MCF 10A (cell line): ENCODE results near the gene FOXI1. TPM values are rescaled to one million over a fixed set of nuclear protein-coding genes. Genes with fewer than 3 reads are reported as not detected.

ENCODE experiments used
- BruUV-seq: library from RNA; stranded (reverse); fragments of 400-500 nt; replicated peaks from 2 replicates; lab custom pipeline; 2021; lab: Mats Ljungman, UMichigan
- CTCF ChIA-PET: fragments of 300-600 bp; sonication (Branson Sonifier 250); formaldehyde crosslinking; extraction: SDS; loops from one replicate; lab custom pipeline; 2021; ENCODE audit warnings: antibody characterized with exemption, inconsistent platforms; lab: Yijun Ruan, JAX
- POLR2A ChIA-PET: fragments of 300-600, 350-650 bp; sonication (Branson Sonifier 250); formaldehyde crosslinking; extraction: SDS; loops from one replicate; lab custom pipeline; 2020; ENCODE audit warnings: antibody characterized with exemption, inconsistent platforms; lab: Yijun Ruan, JAX
- DNase-seq: peaks from one replicate; pipeline ENCODE4 v3.0.0-alpha.2; 2018; ENCODE audit not compliant: unreplicated experiment
- H3K27ac Mint-ChIP-seq: one replicate; pipeline ENCODE4 v1.8.0; 2022; ENCODE audit warnings: mild to moderate bottlenecking, low read depth, mixed read lengths; ENCODE audit not compliant: unreplicated experiment
- H3K27me3 Mint-ChIP-seq: one replicate; pipeline ENCODE4 v1.8.0; 2022; ENCODE audit warnings: mixed read lengths; ENCODE audit not compliant: insufficient read depth, unreplicated experiment
- H3K36me3 Mint-ChIP-seq: one replicate; pipeline ENCODE4 v1.8.0; 2022; ENCODE audit warnings: mild to moderate bottlenecking, moderate library complexity, mixed read lengths; ENCODE audit not compliant: insufficient read depth, unreplicated experiment
- H3K4me1 Mint-ChIP-seq: one replicate; pipeline ENCODE4 v1.8.0; 2022; ENCODE audit warnings: mixed read lengths; ENCODE audit not compliant: insufficient read depth, unreplicated experiment
- H3K4me3 Mint-ChIP-seq: one replicate; pipeline ENCODE4 v1.8.0; 2022; ENCODE audit warnings: mild to moderate bottlenecking, moderate library complexity, mixed read lengths; ENCODE audit not compliant: unreplicated experiment
- H3K9me3 Mint-ChIP-seq: one replicate; pipeline ENCODE4 v1.8.0; 2022; ENCODE audit warnings: mixed read lengths; ENCODE audit not compliant: unreplicated experiment
- CTCF ChIP-seq: fragments of 200-600 bp; IDR thresholded peaks from one replicate; pipeline ENCODE4 v1.8.0; 2022; ENCODE audit warnings: antibody characterized with exemption, mild to moderate bottlenecking; ENCODE audit not compliant: unreplicated experiment
- intact Hi-C: fragments of 100-400 bp; cut with micrococcal nuclease; formaldehyde crosslinking; loops from 2 replicates; pipeline ENCODE4 v1.14.1; 2022
- total RNA-seq: library from RNA; stranded (reverse); gene quantifications from 2 replicates; pipeline ENCODE4 v1.2.3, GENCODE V29; 2022

FOXI1 gene
- total RNA-seq, 1 experiment from 2014 or later, result not detected

- Mint-ChIP-seq H3K36me3 (no peaks in the 10 kb centered on the region), H3K4me1 (no peaks in the 10 kb centered on the region), H3K9me3 (no peaks in the 10 kb centered on the region), H3K4me3 (no peak overlapping the region), H3K27ac (no peak overlapping the region), H3K27me3 (no peaks in the 10 kb centered on the region)
- intact Hi-C loops, result no loop called here
- BruUV-seq, result no TSS peak
- no peak for DNase-seq
- POLR2A ChIA-PET, result interaction anchor here (1.1 to 1.2 kb wide), 2 partner anchors 9 kb away, joined by 3 to 4 read pairs; no protein-coding TSS in a partner anchor
- TF ChIP-seq CTCF, result no peak
- CTCF ChIA-PET, result no interaction called here
Measured at GRCh38 chr5:170141636-170142035, 35.9 kb downstream of the FOXI1 start.

GRCh38 chr5:170142196-170142595 lies 36.5 kb downstream of the FOXI1 start:
- no peak for TF ChIP-seq CTCF
- CTCF ChIA-PET, result interaction anchor here (1.0 kb wide), 2 partner anchors 41 to 71 kb away, joined by 3 read pairs; no protein-coding TSS in a partner anchor
- POLR2A ChIA-PET, result interaction anchor here (1.2 kb wide), 1 partner anchor 10 kb away, joined by 3 read pairs; no protein-coding TSS in a partner anchor
- Mint-ChIP-seq H3K27ac (no peak overlapping the region), H3K4me3 (no peak overlapping the region), H3K27me3 (no peaks in the 10 kb centered on the region), H3K9me3 (no peaks in the 10 kb centered on the region), H3K36me3 (no peaks in the 10 kb centered on the region), H3K4me1 (no peaks in the 10 kb centered on the region)
- BruUV-seq, result no TSS peak
- intact Hi-C loops, result no loop called here
- DNase-seq, result no peak

- intact Hi-C loops, result no loop called here
- H3K27ac Mint-ChIP-seq, result no peak overlapping the region
- H3K36me3 Mint-ChIP-seq, result no peaks in the 10 kb centered on the region
- H3K4me1 Mint-ChIP-seq, result no peaks in the 10 kb centered on the region
- no peaks in the 10 kb centered on the region for H3K27me3 Mint-ChIP-seq
- no peak for TF ChIP-seq CTCF
- no TSS peak for BruUV-seq
- no peaks in the 10 kb centered on the region for H3K9me3 Mint-ChIP-seq
- ChIA-PET CTCF (interaction anchor here (0.8 to 1.0 kb wide), 3 partner anchors 41 to 72 kb away, joined by 3 read pairs; no protein-coding TSS in a partner anchor), POLR2A (no interaction called here)
- no peak for DNase-seq
- H3K4me3 Mint-ChIP-seq, result no peak overlapping the region
Measured at GRCh38 chr5:170143091-170143490, 37.4 kb downstream of the FOXI1 start.

DNA sequence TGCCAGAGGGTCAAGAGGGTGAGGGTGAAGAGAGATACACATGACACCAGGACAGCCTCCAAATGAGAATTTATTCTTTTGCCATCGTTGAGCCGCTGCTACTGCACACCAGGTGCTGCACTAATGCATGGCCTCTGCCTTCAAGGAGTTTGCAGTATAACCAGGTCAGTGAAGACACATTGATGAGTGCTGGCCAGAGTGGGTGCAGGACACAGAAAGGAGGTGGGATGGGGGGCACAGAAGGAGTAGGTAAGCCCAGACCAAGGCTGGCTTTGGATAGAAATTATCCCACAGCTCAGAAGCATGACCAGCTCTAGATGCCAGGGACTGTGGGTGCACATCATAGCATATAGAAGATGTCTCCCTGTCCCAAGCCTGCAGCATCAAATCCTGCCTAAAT lies 38.0 kb downstream of the FOXI1 start:
- Mint-ChIP-seq H3K36me3 (no peaks in the 10 kb centered on the region), H3K4me3 (no peak overlapping the region), H3K9me3 (no peaks in the 10 kb centered on the region), H3K27me3 (no peaks in the 10 kb centered on the region), H3K27ac (no peak overlapping the region), H3K4me1 (no peaks in the 10 kb centered on the region)
- TF ChIP-seq CTCF, result no peak
- intact Hi-C loops, result no loop called here
- CTCF ChIA-PET, result interaction anchor here (0.8 to 2.7 kb wide), 2 partner anchors 43 to 68 kb away, joined by 3 to 10 read pairs; no protein-coding TSS in a partner anchor
- BruUV-seq, result no TSS peak
- DNase-seq, result no peak
- POLR2A ChIA-PET, result no interaction called here
